KOPT-K1 (cell line): Measurements from ENCODE around the gene CAMK1D.
A peak's percentile ranks its signal among the peaks of the same experiment; 100 is the strongest.

Experiments
- H3K27ac ChIP-seq: fragments of 200-600 bp; sonication (generic); 2 replicates; pipeline ENCODE4 v1.5.1; 2016; ENCODE audit warnings: antibody characterized with exemption, mild to moderate bottlenecking, low read depth, low read length; ENCODE audit not compliant: poor library complexity, severe bottlenecking
- H3K36me3 ChIP-seq: fragments of 200-600 bp; sonication (generic); 2 replicates; pipeline ENCODE4 v1.5.1; 2017; ENCODE audit warnings: antibody characterized with exemption, mild to moderate bottlenecking, low read length, moderate library complexity; ENCODE audit not compliant: insufficient read depth
- H3K9me3 ChIP-seq: fragments of 200-600 bp; sonication (generic); 2 replicates; pipeline ENCODE4 v1.5.1; 2017; ENCODE audit warnings: antibody characterized with exemption, low read length, mild to moderate bottlenecking; ENCODE audit not compliant: insufficient read depth, poor library complexity, severe bottlenecking

CAMK1D gene

DNA sequence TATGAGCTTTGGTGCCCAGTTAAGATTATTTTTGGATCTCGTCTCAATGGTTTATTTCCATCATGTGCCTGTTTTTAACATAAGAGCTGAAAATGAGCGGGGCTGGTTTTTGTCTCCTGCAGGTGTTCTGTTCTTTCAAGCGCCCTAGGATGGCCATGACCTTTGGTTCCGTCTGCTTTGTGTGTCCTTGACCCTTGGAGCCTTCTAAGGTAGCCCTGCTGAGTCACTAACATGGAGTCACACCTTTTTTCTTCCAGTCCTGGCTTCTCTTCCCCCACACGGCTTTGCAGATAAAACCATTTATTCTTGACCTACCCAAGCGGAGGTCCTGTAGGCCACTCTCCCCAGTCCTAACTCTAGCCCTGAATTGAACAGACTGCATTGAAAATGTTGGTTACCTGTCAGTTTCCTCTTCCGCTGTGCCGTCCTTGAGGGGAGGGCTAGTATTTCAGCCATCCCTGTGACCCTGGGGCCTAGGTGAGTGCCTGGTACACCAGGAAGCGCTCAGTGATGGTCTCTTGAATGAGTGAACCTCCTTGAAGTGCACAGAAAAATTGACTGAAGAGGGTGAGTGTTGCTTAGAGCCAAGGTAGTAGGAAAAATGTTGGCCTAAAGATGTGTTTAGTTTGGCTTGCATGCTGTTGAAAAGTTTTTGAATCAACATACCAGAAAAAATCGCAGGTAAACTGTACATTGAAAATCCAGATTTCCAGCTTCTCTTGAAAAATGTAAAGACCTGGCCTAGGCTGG lies 48.0 kb downstream of the CAMK1D start:
- H3K9me3 ChIP-seq, result no peaks in the 10 kb centered on the region
- H3K36me3 ChIP-seq, result no peaks in the 10 kb centered on the region
- no peak overlapping the region for H3K27ac ChIP-seq

DNA sequence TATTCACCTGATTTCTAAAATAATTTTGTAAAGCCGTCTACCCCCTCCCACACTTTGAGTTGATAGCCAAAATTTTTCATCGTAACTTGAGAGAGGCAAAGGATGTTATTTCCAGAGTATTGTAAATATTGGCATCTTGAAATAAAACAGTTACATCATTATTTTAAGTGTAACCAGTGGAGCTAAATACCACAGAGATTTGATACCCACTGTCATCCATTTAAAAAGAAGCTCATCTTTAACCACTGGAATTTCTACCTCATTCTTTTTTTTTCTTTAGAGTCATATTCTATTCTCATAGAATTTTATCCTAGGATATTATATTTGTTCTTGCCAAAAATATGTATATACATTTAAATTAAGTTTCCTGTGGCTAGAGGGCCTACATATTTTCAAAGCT lies 48.6 kb downstream of the CAMK1D start:
- Histone ChIP-seq H3K27ac (no peak overlapping the region), H3K9me3 (no peaks in the 10 kb centered on the region), H3K36me3 (no peaks in the 10 kb centered on the region)

DNA sequence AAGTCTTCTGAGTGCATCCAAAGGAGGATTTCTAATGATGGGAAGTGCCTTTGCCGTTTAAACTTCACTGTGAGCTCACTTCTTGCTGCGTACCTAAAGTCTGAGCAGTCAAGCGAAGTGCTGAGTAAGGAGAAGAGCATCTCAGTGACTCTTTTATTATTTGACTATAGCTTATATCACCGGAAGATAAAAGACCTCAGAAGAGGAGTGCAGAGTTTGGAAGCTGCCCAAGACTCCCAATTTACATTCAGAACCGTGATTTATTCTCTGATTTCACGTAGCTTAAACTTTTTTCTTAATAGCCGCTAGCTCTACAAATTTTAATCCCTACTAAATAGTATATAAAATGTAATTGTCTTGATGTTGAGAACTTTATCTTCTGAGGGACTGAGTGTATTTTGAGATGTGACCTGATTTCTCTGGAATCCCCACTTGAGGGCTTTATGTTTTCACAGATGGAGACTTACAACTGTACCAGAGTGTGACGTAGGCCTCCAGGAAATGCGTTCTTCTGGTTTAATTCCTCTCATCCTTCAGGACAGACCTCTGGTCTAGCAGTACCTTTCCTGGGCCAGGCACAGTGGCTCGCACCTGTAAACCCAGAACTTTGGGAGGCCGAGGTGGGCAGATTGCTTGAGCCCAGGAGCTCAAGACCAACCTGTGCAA lies 51.1 kb downstream of the CAMK1D start:
- no peaks in the 10 kb centered on the region for H3K36me3 ChIP-seq
- H3K27ac ChIP-seq, result no peak overlapping the region

DNA sequence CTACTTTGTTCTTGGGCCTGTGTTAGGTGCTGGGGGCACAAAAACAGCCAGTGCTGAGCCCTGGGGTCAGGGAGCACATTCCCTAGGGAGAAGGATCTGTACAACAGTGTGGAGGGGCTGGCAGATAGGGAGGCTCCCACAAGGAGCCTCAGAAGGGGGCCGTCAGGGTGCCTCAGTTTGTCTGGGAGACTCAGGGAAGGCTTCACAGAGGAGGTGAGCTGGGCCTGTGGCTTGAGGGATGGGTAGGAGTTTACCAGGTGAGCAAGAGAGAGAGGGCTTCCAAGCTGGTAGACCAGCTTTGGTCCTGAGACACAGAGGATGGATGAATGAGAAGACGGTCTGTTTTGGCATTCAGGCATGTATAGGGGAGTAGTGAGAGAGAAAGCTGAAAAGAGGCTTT lies 52.1 kb downstream of the CAMK1D start:
- no peaks in the 10 kb centered on the region for H3K36me3 ChIP-seq
- no peak overlapping the region for H3K27ac ChIP-seq
- H3K9me3 ChIP-seq, result no peaks in the 10 kb centered on the region

More for the DNA sequence above, 51.1 kb downstream of the CAMK1D start:
- H3K9me3 ChIP-seq, result no peaks in the 10 kb centered on the region

DNA sequence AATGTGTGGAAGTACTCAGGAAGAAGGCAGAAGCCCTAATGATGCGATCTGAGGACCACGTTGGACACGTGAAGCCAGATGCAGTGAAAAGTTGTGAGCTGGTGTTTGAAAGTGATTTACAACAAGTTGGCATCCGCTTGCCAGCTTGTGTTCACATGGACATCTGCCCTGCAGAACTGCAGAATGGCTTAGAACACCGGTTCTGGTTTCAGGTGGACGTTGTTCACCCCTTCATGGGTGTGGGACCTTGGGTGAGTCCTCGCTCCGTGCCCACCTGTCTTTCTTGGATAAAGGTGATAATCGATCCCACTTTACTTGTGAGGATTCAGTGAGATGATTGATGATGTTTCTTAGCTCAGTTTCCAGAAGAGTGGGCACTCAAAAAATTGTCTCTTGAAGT lies 53.8 kb downstream of the CAMK1D start:
- no peaks in the 10 kb centered on the region for H3K9me3 ChIP-seq
- H3K27ac ChIP-seq, result no peak overlapping the region
- no peaks in the 10 kb centered on the region for H3K36me3 ChIP-seq

DNA sequence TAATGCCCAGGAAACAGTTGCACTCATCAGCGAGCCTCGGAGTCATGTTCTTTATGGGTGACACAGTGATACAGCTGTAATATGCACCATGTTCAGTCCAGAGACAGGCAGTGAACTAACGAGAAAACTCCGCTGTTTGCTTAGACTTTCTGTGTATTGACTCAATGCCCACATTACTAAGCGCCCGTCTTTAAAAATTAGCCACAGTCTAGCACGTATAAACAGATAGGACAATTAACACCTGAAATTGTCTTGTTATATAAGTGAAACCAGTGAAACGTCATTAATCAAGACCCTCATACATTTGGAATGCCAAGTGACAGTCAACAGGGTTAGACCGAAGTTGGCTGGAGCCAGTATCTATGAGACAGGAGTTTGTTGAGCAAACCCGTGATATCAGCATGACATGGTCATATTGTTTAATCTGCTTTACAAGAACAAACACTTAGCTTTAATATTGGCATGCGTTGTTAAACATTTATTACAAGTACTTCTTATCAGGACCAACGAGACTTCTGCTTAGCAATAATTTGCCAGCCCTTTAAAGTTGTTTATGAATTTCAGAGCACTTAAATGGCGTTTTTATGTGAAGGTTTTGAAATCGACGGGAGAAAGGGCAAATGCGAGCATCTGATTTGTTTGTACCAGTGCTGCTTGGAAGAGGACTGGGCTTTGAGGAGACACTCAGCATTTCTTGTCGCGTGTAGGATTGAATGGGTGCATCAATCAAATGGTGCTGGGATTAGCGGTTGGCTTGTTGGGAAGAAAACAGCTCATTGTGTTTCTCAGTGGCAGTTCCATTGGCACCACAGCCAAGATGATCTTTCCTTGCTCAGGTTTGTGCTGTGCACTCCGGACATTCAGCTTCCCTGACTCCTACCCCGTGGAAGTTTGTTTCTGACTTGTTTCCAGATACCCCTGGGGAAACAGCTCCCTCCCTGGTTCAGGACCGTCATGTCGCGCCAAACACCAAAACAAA lies 56.3 kb downstream of the CAMK1D start:
- Histone ChIP-seq H3K36me3 (no peaks in the 10 kb centered on the region), H3K9me3 (no peaks in the 10 kb centered on the region), H3K27ac (no peak overlapping the region)

DNA sequence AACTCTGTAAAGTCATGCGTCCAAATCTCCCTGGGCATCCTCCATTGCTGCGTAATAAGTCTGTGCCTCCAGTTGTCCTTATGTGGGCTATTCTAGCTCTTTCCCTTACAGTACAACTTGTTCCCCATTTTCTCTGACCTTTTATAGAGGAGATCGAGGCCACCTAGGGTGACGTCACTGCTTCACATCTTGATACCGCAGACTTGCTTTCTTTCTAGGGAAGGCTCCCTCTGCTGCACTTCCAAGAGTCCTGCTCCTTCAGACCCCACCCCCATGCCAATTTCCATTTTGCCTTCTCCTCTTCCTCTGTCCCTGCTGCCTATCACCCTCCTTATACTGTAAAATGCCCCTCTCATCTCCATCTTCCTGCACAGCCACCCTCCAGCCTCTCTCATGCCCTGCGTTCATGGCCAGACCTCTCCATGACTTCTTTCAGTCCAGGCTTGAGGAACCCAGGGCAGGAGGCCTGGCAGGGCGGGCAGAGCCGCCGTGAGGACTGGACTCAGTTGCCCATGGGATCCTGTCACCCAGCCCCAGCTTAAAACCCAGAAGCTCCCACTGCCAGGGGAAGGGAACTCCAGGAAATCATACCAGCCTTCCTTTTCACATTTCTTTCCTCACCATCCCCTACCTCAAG lies 57.5 kb downstream of the CAMK1D start:
- no peak overlapping the region for H3K27ac ChIP-seq
- no peaks in the 10 kb centered on the region for H3K36me3 ChIP-seq
- no peaks in the 10 kb centered on the region for H3K9me3 ChIP-seq

DNA sequence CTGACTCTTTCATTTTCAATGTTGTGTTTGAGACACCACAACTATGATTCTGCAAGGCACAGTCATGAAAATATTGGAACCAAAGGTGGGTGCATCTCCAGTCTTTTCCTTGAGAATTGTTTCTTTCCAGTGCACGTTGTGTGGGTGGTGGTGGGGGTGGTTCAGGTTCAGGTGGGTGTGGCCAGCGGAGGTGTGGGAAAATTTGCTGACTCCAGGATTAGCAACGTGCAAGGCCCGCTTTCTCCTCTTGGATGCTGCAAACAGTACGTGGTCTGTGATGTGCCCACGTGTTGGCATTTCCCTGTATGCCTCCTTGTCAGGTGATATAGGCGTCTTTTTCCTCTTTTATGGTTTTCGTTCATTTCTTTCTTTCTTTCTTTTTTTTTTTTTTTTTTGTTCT lies 59.1 kb downstream of the CAMK1D start:
- no peaks in the 10 kb centered on the region for H3K36me3 ChIP-seq
- H3K27ac ChIP-seq, result peak overlapping the region; percentile 60
- no peaks in the 10 kb centered on the region for H3K9me3 ChIP-seq

DNA sequence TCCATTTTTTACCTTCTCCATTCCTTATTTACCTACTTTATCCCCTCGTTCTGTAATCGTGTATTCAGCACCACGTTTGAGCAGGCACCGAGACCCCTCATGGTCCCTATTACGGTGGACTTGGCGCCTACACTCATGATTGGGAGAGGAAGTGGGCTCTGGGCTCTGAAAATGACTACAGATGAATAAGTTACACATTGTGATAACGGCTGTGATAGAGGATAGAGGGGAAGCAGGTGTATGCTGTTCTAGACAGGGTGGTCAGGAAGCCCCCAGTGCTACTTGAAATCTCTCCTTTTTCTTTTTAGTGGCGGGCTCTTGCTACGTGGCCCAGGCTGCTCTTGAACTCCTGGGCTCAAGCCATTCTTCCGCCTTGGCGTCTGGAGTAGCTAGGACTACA lies 59.8 kb downstream of the CAMK1D start:
- Histone ChIP-seq H3K27ac (peak overlapping the region; percentile 60), H3K9me3 (no peaks in the 10 kb centered on the region), H3K36me3 (no peaks in the 10 kb centered on the region)

DNA sequence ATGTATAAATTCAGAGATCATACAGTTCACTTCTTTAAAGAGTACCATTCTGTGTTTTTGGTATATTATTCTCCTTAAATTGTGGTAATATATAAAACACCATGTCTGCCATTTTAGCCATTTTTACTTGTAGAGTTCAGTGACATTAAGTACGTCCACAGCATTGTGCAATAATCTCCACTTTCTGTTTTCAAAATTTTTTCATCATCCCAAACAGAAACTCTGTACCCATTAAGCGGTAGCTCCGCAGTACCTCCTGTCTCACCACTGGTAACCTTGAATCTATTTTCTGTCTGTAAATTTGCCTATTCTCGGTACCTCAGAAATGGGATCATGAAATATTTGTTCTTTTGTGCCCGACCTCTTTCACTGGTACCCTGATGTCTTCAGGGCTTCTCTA lies 60.3 kb downstream of the CAMK1D start:
- no peaks in the 10 kb centered on the region for H3K36me3 ChIP-seq
- H3K9me3 ChIP-seq, result no peaks in the 10 kb centered on the region
- peak overlapping the region; percentile 60 for H3K27ac ChIP-seq

DNA sequence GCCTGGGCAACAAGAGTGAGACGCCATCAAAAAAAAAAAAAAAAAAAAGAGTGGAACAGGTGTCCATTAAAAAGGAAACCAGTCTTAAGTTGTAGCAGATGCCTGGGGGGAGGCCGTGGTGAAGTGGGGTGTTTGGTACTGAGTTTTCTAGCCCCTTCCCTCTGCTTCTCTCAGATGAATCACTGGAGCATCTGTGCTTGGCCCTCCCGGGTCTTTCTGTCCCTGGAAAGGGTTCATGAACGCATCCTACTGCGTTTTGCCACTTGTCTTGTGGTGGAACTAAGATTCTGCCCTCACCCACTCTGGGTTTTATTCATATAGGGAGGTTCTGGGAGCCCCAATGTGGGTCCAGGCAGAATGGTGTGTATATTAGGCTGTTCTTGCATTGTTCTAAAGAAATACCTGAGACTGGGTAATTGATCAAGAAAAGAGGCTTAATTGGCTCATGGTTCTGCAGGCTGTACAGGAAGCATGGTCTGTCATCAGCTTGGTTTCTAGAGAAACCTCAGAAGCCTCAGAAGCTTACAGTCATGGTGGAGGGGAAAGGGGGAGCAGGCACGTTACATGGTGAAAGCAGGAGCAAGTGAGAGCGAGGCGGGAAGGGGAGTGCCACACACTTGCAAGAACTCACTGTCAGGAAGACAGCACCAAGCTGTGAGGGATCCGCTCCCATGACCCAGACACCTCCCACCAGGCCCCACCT lies 63.5 kb downstream of the CAMK1D start:
- Histone ChIP-seq H3K27ac (peak overlapping the region; percentile 62), H3K36me3 (no peaks in the 10 kb centered on the region), H3K9me3 (no peaks in the 10 kb centered on the region)

DNA sequence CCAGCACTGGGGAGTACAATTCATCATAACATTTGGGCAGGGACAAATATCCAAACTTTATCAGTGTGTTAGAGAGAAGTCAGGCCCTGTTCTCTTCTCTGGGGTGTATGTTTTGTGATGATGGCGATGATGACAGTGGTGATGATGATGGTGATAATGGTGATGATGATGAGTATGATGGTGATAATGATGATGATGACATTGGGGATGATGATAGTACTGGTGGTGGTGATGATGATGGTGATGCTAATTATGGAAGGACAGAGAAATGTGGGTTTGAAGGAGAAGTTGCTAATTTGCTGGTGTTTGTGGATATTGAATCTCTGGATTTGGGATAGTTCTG lies 64.0 kb downstream of the CAMK1D start:
- Histone ChIP-seq H3K36me3 (no peaks in the 10 kb centered on the region), H3K27ac (peak overlapping the region; percentile 62), H3K9me3 (no peaks in the 10 kb centered on the region)

DNA sequence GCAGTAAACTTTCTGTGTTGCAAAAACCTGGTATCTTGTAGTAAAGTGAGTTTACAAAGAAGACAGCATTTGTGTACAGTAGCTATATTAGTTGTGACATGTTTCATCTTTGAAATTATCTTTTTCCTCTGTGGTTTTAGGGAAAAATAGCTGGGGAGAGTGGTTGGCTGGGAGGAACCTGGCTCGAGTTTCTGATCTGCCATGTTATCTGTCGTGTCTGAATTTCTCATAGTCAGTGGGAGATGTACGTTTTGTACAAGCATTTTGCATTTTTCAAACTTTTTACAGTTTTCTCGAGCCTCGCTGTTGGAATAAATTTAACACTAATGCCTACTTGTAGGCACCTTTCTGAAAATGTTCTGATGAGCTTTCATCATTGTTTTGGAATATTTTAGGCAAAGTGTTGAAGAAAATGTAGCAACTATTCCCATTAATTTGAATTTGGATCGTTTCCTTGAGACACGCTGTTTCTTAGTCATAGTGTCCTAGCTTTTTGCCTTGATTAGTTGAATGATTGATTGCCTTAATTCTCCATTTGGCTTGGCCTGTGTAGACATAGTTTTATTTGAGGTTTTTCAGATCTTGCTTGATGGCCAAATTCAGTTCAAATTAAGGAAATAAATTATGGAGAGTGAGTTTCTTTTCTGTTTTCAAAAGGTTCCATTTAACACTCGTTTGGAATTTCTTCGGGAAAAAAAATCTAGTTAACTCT lies 65.1 kb downstream of the CAMK1D start:
- Histone ChIP-seq H3K9me3 (no peaks in the 10 kb centered on the region), H3K36me3 (no peaks in the 10 kb centered on the region), H3K27ac (no peak overlapping the region)
